ENCODE measurements around the gene SCGB1C1.
"Not testable (repeated sequence)": the region's sequence is repeated elsewhere in the genome, so short reads cannot be mapped to it uniquely, and the experiment has no call there.

Gene SCGB1C1

DNA sequence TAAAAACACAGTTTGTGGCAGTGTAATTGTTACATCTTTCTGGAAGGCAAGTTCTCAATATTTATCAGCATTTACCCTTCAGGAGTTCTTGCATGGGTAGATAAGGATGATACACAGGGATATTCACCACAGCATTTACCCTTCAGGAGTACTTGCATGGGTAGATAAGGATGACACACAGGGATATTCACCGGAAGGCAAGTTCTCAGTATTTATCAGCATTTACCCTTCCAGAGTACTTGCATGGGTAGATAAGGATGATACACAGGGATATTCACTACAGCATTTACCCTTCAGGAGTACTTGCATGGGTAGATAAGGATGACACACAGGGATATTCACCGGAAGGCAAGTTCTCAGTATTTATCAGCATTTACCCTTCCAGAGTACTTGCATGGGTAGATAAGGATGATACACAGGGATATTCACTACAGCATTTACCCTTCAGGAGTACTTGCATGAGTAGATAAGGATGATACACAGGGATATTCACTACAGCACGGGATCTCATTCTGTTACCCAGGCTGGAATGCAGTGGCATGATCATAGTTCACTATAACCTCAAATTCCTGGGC is 27.9 kb downstream of the SCGB1C1 start:
- DNase-seq: not testable (repeated sequence)

DNA sequence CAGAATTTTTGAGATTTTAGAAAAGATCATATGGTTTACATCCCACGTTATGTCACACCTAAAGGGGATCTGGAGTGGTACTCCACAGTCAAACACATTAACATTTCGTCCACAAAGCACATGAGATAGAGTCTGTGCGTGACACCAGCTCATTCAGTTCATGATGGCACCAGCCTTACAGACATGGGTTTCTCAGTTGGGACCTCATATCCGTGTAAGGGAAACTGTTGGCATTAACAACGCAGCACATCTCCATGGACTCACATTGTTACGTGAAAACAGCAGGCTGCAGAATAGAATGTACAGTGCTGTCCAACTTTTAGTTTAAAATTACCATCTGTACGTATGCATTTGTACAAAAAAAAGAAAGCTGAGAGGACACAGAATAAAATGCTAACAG is 28.7 kb downstream of the SCGB1C1 start:
- no peak for DNase-seq

DNA sequence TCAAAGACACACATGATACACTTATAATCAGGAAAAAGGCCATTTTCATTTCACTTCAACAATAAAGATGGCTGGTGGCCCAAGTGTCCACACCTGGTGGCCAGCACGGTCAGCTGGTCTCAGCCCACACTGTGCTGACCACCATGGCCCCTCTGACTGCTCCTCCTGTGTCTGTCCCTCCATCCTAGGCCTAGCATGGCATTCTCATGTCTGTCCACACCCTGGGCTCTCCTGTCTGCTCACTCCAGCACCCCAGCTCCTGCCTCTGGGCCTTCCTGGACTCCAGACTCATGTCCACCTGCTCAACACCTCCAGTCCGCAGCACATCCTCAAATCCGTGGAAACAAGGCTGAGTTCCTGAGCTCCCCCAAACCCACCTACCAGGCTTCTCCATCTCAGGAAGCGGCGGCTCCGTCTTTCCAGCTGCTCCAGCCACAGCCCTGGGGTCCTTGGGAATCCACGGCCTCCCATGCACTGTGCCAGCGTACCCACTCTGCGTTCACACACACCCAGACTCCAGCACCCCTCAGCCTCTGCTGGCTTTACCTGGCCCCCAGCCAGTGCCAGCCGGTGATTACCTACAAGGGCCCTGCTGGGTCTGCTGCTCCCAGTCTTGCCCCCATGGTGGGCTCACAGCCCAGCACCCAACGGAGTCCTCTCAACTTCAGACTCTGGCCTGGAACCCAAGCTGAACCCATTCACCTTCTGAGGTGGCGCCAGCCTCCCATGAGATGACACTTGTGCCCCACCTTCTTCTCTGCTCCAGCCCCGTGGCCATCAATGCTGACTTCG is 29.3 kb downstream of the SCGB1C1 start:
- DNase-seq: no peak

DNA sequence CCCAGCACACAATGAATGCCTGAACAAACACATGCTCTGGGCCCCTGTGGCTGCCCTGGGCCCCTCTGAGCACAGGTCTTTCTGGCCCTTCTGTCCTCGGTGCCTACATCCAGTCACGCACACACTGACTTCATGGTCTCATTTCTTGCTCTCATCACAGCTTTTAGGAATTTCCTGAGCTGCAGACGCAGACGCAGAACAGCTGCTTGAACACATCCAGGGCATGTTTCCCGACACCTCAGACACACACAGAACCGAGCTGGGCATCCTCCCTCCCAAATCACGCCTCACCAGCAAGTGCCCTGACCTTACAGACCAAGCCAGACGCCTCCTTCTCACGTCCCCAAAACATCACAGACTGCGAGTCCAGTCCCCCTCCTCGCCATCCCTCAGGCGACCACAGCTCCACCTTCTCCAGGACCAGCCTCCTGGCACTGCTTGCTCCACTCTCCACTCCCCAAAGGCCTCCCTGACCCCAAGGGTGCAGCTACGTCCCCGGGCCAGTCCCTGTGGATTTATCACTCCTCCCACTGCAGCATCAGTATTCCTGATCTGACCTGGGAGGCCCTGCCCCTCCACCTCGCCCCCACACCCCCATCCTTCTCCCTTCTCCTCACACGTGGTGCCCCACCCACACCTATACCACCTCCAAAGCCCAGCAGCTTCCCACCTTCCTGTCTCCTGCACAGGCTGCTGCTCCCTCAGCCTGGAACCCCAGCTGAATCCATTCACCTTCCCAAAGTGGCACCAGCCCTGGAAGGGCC is 30.3 kb downstream of the SCGB1C1 start:
- DNase-seq: no peak

DNA sequence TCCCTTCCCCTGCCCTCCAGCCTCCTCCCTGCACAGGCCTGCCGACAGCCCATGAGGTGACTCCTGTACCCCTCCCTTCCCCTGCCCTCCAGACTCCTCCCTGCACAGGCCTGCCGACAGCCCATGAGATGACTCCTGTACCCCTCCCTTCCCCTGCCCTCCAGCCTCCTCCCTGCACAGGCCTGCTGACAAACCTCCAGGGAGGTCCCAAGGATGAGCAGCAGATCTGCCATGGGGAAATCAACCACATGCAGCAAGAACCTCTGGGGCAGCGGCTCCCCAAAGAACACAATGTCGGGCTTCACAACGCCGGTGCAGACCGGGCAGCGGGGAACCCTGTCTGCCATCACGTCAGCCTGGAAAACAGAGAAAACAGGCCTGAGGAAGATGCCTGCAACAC is 31.0 kb downstream of the SCGB1C1 start:
- DNase-seq: no peak

DNA sequence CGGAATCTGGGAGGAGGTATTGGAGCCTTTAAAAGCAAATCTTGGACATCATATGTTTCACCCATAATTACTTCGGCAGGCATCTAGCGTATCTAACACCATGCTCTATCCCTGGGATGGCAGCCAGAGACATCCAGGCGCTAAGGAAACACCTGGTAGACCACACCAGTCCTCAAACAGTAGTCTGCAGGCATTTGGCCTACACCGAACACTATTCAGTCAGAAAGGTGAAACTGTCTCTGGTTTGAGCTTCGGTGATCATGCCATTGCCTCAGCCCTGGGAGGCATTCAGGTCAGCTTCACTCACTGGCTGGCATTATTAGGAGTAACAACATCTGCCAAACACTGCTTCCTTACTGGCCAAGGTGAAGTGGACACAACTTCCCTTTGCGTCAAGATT is 31.5 kb downstream of the SCGB1C1 start:
- no peak for DNase-seq

DNA sequence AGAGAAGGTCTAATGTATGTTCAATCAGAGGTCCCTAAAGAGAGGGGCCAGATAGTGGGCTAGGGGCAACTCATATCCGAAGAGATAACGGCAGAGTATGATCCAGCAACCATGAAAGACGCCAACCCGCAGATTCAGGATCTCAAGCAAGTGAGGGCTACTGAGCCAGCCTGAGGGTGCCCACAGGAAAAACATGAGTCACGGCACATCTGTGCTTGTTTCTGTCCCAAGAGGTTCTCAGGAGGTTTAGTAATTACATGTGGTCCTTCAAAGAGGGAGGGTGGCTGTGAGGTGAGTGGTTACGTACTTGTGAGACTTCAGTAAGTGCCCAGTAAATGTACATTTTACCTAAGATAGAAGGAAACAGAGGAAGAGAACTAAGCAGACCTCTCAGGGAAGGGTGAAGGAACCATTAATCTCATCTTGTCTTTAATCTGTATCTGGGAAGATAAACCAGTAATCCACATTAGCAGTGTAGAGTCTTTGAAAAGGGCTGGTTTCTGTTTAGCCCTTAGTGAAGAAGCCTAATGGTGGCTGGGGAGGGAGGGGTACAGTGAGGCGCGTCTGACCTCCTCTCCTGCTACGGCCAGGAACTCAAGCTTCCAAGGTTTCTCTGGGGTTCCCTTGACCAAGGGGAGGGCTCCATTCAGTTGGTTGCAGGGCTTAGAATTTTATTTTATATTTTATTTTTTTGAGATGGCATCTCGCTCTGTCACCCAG is 33.0 kb downstream of the SCGB1C1 start:
- DNase-seq: no peak

DNA sequence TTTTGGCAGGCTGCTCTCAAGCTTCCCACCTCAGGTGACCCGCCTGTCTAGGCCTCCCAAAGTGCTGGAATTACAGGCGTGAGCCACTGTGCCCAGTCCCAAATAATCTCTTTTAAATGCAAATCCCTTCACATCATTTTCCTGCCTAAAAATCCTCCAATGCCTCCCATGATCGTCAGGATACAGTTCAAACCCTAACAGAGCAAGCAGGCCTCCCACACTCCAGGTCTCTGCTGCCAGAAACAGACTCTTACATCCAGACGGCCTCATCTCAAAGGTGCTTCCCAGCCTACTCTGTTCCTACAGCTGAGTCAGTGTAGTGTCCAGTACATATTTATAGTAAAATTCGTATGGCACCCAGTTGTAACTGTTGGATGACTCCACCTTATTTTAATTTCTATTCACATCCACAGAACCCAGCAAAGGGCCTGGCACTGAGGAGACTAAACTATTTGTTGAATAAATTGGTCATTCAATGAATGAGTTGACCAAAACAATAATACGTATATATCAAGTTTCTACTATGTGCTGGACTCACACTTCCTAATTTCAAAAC is 35.0 kb downstream of the SCGB1C1 start:
- DNase-seq: no peak

DNA sequence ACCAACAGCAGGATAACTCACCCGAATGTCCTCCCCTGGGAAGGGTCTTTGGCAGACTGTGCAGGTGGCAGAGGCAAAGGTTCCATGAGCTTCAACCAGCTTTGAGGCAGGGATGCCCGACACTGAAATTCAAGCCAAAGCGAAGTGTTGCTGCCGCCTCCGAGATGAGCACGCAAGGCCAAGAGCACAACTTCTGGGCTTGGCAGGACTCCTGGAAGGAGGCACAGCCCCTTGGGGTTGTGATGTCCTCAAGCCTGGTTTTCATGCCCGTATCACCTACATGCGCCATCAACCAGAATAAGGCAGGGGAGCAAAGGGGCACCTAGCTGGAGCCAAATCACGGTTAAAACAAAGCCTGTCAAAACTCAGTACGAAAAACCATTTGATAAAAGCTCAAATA is 37.6 kb downstream of the SCGB1C1 start:
- no peak for DNase-seq

DNA sequence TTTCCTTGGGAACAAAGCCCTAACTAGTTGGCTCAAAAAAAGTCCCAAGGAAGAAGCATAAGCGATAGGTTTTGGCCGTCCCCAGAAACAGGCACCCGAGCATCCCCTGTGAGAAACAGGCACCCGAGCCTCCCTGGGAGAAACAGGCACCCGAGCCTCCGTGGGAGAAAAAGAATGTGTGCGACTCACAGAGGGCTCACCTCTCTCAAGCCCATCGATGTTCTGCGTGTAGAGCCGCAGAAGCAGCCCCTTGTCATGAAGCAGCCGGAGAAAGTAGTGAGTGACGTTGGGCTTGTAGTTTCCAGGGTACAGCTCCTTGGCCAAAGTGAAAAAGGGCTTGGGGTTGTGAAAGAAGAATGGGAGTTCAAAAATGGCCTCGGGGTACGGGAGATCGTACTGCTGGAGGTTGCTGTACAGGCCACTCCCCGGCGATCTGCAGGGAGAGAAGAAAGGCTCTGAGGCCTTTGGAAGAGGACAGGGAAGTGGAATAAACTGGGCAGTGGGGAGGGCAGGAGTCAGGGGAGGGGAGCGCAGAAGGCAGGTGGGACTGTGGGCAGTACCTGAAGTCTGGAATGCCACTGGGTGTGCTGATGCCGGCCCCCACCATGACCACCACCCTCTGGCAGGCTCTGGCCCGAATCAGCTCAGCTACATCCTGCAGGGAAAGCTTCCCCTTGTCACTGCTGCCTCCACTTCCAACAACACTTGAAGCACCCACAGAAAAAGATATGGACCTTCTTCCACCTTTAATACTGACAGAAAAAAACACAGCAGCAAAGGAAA is 40.1 kb downstream of the SCGB1C1 start:
- DNase-seq: no peak

DNA sequence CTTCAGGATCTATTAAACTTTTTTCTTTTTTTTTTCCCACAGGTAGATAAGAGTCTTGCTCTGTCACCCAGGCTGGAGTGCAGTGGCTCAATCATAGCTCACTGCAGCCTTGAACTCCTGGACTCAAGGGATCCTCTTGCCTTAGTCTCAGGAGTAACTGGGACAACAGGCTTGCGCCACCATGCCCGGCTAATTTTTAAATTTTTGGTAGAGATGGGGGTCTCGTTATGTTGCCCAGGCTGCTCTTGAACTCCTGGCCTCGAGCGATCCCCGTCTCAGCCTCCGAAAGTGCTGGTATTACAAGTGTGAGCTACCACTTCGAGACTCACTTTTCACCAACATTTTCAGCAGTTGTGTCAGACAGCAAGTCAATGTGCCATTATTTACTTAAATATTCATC is 42.3 kb downstream of the SCGB1C1 start:
- DNase-seq: no peak

DNA sequence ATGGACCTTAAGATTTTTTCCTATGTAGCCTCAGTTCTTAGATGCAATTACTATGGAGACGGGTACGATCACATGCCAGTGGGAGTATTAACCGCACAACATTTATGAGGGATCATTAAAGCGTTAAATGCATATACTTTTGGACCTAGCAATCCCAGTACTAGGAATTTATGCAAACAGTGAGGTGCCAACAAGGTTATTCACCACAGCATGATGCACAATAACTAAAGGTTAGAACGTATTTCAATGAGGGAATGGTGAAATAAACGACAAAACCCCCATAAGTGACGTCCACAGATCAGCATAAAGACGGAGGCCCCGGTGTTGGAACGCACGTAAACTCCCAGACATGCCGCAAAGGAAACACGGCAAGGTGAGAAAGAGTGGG is 42.7 kb downstream of the SCGB1C1 start:
- DNase-seq: no peak

DNA sequence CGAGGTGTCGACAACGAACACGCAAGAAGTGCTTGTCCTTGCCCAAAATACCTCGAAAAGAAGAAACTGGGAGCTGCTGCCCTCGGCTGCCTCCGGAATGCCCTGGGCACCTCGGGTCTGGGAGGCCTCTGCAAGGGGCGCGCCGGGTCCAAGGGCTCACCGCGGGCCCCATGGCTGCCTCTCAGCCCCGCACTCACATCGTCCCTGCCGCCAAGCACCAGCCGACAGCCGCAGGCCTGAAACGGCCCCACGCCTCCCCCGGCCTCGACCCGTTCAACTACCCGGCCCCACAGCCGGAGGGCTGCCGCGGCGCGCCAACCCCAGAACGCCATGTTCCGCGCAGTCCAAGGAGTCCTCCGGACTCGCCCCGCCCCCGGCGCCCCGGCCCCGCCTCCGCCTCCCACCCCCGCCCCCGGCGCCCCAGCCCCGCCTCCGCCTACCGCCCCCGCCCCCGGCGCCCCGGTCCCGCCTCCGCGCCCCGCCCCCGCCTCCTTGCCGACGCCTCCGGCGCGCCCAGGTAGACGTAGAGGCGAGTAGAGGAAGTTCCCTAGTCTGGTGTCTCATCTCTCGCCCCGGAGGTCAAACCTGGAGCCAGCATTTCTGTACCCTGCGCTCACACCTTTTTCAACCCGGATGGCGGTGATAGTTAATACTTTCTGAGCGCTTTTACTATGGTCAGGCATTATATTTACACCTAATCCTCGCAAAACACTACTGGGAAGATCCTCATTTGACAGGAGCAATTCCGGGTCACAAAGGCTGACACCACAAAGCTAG is 43.3 kb downstream of the SCGB1C1 start, which contains the start of gene SIRT3:
TSS of gene SIRT3 (minus strand) at position 346 of the 777 bp plus-strand sequence. CDS start at position 332, 14 bp downstream.
- DNase-seq: peak; percentile 92

DNA sequence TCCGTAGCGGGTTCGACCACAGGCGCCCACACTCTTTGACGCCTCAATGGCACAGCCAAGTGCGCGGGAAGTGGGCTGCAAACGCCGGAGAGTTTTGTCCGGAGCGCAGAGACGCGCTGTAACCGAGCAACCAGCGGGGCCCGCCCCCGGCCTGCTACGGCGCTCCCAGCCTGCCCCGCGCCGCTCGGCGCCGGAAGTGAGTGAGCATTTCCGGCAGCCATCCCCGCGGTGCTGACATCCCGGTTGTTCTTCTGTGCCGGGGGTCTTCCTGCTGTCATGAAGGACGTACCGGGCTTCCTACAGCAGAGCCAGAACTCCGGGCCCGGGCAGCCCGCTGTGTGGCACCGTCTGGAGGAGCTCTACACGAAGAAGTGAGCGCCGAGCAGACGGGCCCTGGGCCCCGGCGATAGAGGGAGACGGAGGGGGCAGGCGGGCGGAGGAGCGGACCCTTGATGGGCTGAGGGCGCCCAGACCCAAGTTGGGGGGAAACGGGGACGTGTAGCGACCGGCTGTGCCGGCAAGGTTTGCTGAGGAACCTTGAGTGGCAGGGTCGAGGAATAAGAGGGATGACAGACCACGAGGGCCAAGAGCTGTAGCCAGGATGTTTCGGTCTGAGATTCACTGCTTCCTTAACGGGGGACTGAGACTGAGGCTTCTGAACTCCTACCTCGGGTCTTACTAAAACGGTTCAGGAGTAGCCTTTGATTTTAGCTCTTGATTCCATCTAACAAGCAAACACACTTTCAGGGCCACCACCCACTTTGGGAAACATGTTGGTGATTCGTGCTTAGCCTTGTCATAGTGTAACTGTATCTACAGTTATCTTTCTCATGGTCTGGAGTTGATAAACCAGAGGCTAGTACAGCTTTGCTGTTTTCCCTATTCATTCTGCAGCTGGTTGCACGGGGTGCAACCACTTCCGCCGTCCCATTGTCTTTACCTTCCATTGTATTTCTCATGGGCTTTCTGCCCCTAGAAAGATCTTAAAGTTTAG is 44.2 kb downstream of the SCGB1C1 start, which contains the start of gene PSMD13:
TSS of gene PSMD13 (plus strand) at position 203 of the 994 bp plus-strand sequence. CDS start at position 277, 74 bp downstream.
- DNase-seq: peak; percentile 86

DNA sequence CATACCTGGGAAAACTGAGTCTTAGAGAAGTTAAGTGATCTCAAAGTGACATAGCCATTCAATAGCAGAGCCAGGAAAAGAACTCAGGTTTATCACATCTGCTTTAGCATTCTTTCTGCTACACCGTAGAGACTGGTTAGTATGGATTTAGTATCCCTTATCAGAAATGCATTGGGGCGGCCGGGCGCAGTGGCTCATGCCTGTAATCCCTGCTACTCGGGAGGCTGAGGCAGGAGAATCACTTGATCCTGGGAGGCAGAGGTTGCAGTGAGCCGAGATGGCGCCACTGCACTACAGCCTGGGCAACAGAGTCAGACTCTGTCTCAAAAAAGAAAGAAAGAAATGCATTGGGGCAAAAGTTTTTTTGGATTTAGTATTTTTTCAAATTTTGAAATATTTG is 45.5 kb downstream of the SCGB1C1 start:
- not testable (repeated sequence) for DNase-seq

DNA sequence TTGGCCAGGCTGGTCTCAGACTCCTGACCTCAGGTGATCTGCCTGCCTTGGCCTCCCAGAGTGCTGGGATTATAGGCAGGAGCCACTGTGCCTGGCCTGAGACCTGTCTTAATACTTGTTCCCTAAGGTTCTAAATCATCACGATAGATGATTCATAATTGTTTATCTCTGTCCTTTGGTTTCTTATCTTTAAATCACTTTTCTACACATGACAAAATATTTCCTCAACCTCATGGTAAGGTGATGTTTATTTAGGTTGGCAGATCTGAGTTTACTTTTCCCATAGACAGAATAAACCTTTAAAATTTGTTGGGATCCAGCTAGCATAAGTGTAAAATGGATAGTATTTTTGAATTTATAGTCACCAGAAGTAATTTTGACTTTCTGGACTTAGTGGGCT is 47.4 kb downstream of the SCGB1C1 start:
- DNase-seq: no peak

DNA sequence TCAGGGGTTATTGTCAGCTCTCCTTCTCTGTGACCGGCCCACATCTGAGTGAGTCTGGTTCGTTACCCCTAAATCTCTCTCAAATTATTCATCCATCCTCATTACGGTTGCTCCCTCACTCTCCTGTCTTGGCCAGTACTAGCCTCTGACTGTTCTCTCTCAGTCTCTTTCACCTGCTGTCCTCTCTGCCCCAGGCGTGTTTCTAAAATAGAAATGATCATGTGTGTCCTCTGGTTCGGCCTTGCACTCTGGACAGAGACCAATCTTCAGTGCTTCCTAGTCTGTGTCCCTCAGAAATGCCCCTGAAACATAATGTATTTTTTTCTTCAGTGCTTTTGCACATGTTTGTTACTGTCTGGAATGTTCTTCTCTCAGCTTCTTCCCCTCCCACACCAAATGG is 48.8 kb downstream of the SCGB1C1 start:
- no peak for DNase-seq
